OCI-LY1 (cell line): ENCODE data around the gene SCAF11.

Experiments
- EZH2 ChIP-seq: fragments of 200-600 bp; sonication (generic), shearing (Covaris generic); IDR thresholded peaks from 2 replicates; pipeline ENCODE4 v1.8.0; 2017; ENCODE audit warnings: borderline replicate concordance, mixed run types, mild to moderate bottlenecking, antibody characterized with exemption, low read length, moderate library complexity, mixed read lengths
- TF ChIP-seq, protein P1 (sequence below): fragments of 200-600 bp; sonication (generic), shearing (Covaris generic); IDR thresholded peaks from 2 replicates; pipeline ENCODE4 v1.5.1; 2017; ENCODE audit warnings: mild to moderate bottlenecking, antibody characterized with exemption, low read length, moderate library complexity, mixed read lengths

DNA sequence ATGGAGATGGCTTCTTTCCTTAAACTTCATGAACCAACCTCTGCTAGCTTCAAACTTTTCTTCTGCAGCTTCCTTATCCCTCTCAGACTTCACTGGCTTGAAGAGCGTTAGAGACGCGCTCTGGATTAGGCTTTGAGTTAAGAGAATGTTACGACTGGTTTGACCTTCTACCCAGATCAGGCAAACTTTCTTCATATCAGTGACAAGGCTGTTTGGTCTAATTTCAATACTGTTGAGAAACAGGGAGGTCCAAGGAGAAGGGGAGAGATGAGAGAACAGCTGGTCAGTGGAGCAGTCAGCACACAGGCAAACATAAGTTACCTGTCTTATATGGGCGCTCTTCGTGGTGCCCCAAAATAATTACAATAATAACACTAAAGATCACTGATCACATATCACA lies 14.9 kb downstream of the SCAF11 start:
- TF ChIP-seq, protein P1, sequence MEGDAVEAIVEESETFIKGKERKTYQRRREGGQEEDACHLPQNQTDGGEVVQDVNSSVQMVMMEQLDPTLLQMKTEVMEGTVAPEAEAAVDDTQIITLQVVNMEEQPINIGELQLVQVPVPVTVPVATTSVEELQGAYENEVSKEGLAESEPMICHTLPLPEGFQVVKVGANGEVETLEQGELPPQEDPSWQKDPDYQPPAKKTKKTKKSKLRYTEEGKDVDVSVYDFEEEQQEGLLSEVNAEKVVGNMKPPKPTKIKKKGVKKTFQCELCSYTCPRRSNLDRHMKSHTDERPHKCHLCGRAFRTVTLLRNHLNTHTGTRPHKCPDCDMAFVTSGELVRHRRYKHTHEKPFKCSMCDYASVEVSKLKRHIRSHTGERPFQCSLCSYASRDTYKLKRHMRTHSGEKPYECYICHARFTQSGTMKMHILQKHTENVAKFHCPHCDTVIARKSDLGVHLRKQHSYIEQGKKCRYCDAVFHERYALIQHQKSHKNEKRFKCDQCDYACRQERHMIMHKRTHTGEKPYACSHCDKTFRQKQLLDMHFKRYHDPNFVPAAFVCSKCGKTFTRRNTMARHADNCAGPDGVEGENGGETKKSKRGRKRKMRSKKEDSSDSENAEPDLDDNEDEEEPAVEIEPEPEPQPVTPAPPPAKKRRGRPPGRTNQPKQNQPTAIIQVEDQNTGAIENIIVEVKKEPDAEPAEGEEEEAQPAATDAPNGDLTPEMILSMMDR: no peak
- no peak for TF ChIP-seq EZH2
